GM12891 (cell line): ENCODE measurements around the gene NPEPPS.

Source experiments
- PAX5 ChIP-seq: IDR thresholded peaks from 2 replicates; pipeline ENCODE4 v1.6.1; 2011; ENCODE audit warnings: low read length, moderate library complexity, mild to moderate bottlenecking; ENCODE audit not compliant: insufficient read depth, severe bottlenecking
- POLR2A ChIP-seq: IDR thresholded peaks from 2 replicates; pipeline ENCODE4 v1.6.1; 2011; ENCODE audit warnings: low read depth, low read length, control low read depth
- POLR2AphosphoS5 ChIP-seq: IDR thresholded peaks from 2 replicates; pipeline ENCODE4 v1.6.1; 2011; ENCODE audit warnings: low read depth, low read length, control low read depth
- SPI1 ChIP-seq: IDR thresholded peaks from 2 replicates; pipeline ENCODE4 v1.6.1; 2011; ENCODE audit warnings: low read depth, low read length, control low read depth
- TAF1 ChIP-seq: IDR thresholded peaks from 2 replicates; pipeline ENCODE4 v1.6.1; 2011; ENCODE audit warnings: low read depth, low read length, control low read depth

- TF ChIP-seq SPI1 (no peak), PAX5 (no peak), TAF1 (no peak), POLR2AphosphoS5 (no peak), POLR2A (no peak)
Observed at GRCh38 chr17:47635734-47636133, 104.8 kb downstream of the NPEPPS start.
